ENCODE results near the gene CA10. TPM values are rescaled to one million over a fixed set of nuclear protein-coding genes. Genes with fewer than 3 reads are reported as not detected.

CA10 gene
- total RNA-seq, 1 donor from 2014 or later, result 10.4 TPM

GRCh38 chr17:51627779-51628178 lies 530.7 kb downstream of the CA10 start:
- no peak overlapping the region for H3K27ac ChIP-seq (ENCODE audit: low read depth, low read length)

GRCh38 chr17:51618476-51618875 lies 540.0 kb downstream of the CA10 start:
- H3K4me1 ChIP-seq (ENCODE audit: control insufficient read depth in 3 of 3, insufficient read depth in 3 of 3, low read length in 3 of 3), result peaks cover 0 to 6% (median 2%) of the 10 kb centered on the region in 3 donors
- no peak overlapping the region for H3K9ac ChIP-seq (ENCODE audit: low read depth in 1 of 3, low read length in 3 of 3)
- H3K9me3 ChIP-seq (ENCODE audit: control insufficient read depth in 3 of 3, low read length in 3 of 3), result no peaks in the 10 kb centered on the region
- no peak overlapping the region for H3K4me3 ChIP-seq (ENCODE audit: low read length in 3 of 3)
- no peaks in the 10 kb centered on the region for H3K36me3 ChIP-seq (ENCODE audit: control insufficient read depth in 3 of 3, insufficient read depth in 3 of 3, low read length in 3 of 3)
- H3K27me3 ChIP-seq (ENCODE audit: control insufficient read depth in 3 of 3, insufficient read depth in 3 of 3, low read length in 3 of 3), result no peaks in the 10 kb centered on the region
- H3K27ac ChIP-seq (ENCODE audit: low read depth, low read length), result no peak overlapping the region

More at GRCh38 chr17:51627779-51628178, 530.7 kb downstream of the CA10 start:
- Histone ChIP-seq H3K4me1 (ENCODE audit: control insufficient read depth in 3 of 3, insufficient read depth in 3 of 3, low read length in 3 of 3) (peaks cover 11 to 27% (median 12%) of the 10 kb centered on the region in 3 donors), H3K4me3 (ENCODE audit: low read length in 3 of 3) (no peak overlapping the region), H3K9ac (ENCODE audit: low read depth in 1 of 3, low read length in 3 of 3) (no peak overlapping the region), H3K9me3 (ENCODE audit: control insufficient read depth in 3 of 3, low read length in 3 of 3) (no peaks in the 10 kb centered on the region), H3K27me3 (ENCODE audit: control insufficient read depth in 3 of 3, insufficient read depth in 3 of 3, low read length in 3 of 3) (no peaks in the 10 kb centered on the region), H3K36me3 (ENCODE audit: control insufficient read depth in 3 of 3, insufficient read depth in 3 of 3, low read length in 3 of 3) (no peaks in the 10 kb centered on the region)

GRCh38 chr17:51617986-51618385 lies 540.5 kb downstream of the CA10 start:
- no peak overlapping the region for H3K9ac ChIP-seq (ENCODE audit: low read depth in 1 of 3, low read length in 3 of 3)
- H3K36me3 ChIP-seq (ENCODE audit: control insufficient read depth in 3 of 3, insufficient read depth in 3 of 3, low read length in 3 of 3), result no peaks in the 10 kb centered on the region
- H3K4me3 ChIP-seq (ENCODE audit: low read length in 3 of 3), result no peak overlapping the region
- no peaks in the 10 kb centered on the region for H3K9me3 ChIP-seq (ENCODE audit: control insufficient read depth in 3 of 3, low read length in 3 of 3)
- peaks cover 0 to 6% (median 2%) of the 10 kb centered on the region in 3 donors for H3K4me1 ChIP-seq (ENCODE audit: control insufficient read depth in 3 of 3, insufficient read depth in 3 of 3, low read length in 3 of 3)
- no peaks in the 10 kb centered on the region for H3K27me3 ChIP-seq (ENCODE audit: control insufficient read depth in 3 of 3, insufficient read depth in 3 of 3, low read length in 3 of 3)
- H3K27ac ChIP-seq (ENCODE audit: low read depth, low read length), result no peak overlapping the region

- Histone ChIP-seq H3K27ac (ENCODE audit: low read depth, low read length) (no peak overlapping the region), H3K4me1 (ENCODE audit: control insufficient read depth in 3 of 3, insufficient read depth in 3 of 3, low read length in 3 of 3) (peaks cover 0 to 6% (median 4%) of the 10 kb centered on the region in 3 donors), H3K27me3 (ENCODE audit: control insufficient read depth in 3 of 3, insufficient read depth in 3 of 3, low read length in 3 of 3) (no peaks in the 10 kb centered on the region), H3K4me3 (ENCODE audit: low read length in 3 of 3) (no peak overlapping the region), H3K9me3 (ENCODE audit: control insufficient read depth in 3 of 3, low read length in 3 of 3) (no peaks in the 10 kb centered on the region), H3K9ac (ENCODE audit: low read depth in 1 of 3, low read length in 3 of 3) (no peak overlapping the region), H3K36me3 (ENCODE audit: control insufficient read depth in 3 of 3, insufficient read depth in 3 of 3, low read length in 3 of 3) (no peaks in the 10 kb centered on the region)
These were observed 545.3 kb downstream of the CA10 start for GRCh38 chr17:51613255-51613654.

- Histone ChIP-seq H3K9me3 (ENCODE audit: control insufficient read depth in 3 of 3, low read length in 3 of 3) (no peaks in the 10 kb centered on the region), H3K4me1 (ENCODE audit: control insufficient read depth in 3 of 3, insufficient read depth in 3 of 3, low read length in 3 of 3) (peaks cover 0 to 4% (median 2%) of the 10 kb centered on the region in 3 donors), H3K27ac (ENCODE audit: low read depth, low read length) (no peak overlapping the region), H3K27me3 (ENCODE audit: control insufficient read depth in 3 of 3, insufficient read depth in 3 of 3, low read length in 3 of 3) (no peaks in the 10 kb centered on the region), H3K4me3 (ENCODE audit: low read length in 3 of 3) (no peak overlapping the region), H3K36me3 (ENCODE audit: control insufficient read depth in 3 of 3, insufficient read depth in 3 of 3, low read length in 3 of 3) (no peaks in the 10 kb centered on the region), H3K9ac (ENCODE audit: low read depth in 1 of 3, low read length in 3 of 3) (no peak overlapping the region)
These were observed 545.8 kb downstream of the CA10 start for GRCh38 chr17:51612692-51613091.

GRCh38 chr17:51611585-51611984 lies 546.9 kb downstream of the CA10 start:
- Histone ChIP-seq H3K27ac (ENCODE audit: low read depth, low read length) (no peak overlapping the region), H3K9ac (ENCODE audit: low read depth in 1 of 3, low read length in 3 of 3) (no peak overlapping the region), H3K4me1 (ENCODE audit: control insufficient read depth in 3 of 3, insufficient read depth in 3 of 3, low read length in 3 of 3) (peaks cover 0 to 2% (median 0%) of the 10 kb centered on the region in 3 donors), H3K9me3 (ENCODE audit: control insufficient read depth in 3 of 3, low read length in 3 of 3) (no peaks in the 10 kb centered on the region), H3K36me3 (ENCODE audit: control insufficient read depth in 3 of 3, insufficient read depth in 3 of 3, low read length in 3 of 3) (no peaks in the 10 kb centered on the region), H3K4me3 (ENCODE audit: low read length in 3 of 3) (no peak overlapping the region), H3K27me3 (ENCODE audit: control insufficient read depth in 3 of 3, insufficient read depth in 3 of 3, low read length in 3 of 3) (no peaks in the 10 kb centered on the region)

GRCh38 chr17:51610834-51611233 lies 547.7 kb downstream of the CA10 start:
- no peak overlapping the region for H3K9ac ChIP-seq (ENCODE audit: low read depth in 1 of 3, low read length in 3 of 3)
- H3K4me3 ChIP-seq (ENCODE audit: low read length in 3 of 3), result no peak overlapping the region
- no peak overlapping the region for H3K27ac ChIP-seq (ENCODE audit: low read depth, low read length)
- H3K4me1 ChIP-seq (ENCODE audit: control insufficient read depth in 3 of 3, insufficient read depth in 3 of 3, low read length in 3 of 3), result peaks cover 0 to 2% (median 0%) of the 10 kb centered on the region in 3 donors
- H3K9me3 ChIP-seq (ENCODE audit: control insufficient read depth in 3 of 3, low read length in 3 of 3), result no peaks in the 10 kb centered on the region
- no peaks in the 10 kb centered on the region for H3K27me3 ChIP-seq (ENCODE audit: control insufficient read depth in 3 of 3, insufficient read depth in 3 of 3, low read length in 3 of 3)
- H3K36me3 ChIP-seq (ENCODE audit: control insufficient read depth in 3 of 3, insufficient read depth in 3 of 3, low read length in 3 of 3), result no peaks in the 10 kb centered on the region

GRCh38 chr17:51610155-51610554 lies 548.4 kb downstream of the CA10 start:
- no peaks in the 10 kb centered on the region for H3K36me3 ChIP-seq (ENCODE audit: control insufficient read depth in 3 of 3, insufficient read depth in 3 of 3, low read length in 3 of 3)
- no peak overlapping the region for H3K4me3 ChIP-seq (ENCODE audit: low read length in 3 of 3)
- no peaks in the 10 kb centered on the region for H3K9me3 ChIP-seq (ENCODE audit: control insufficient read depth in 3 of 3, low read length in 3 of 3)
- peaks cover 0 to 2% (median 0%) of the 10 kb centered on the region in 3 donors for H3K4me1 ChIP-seq (ENCODE audit: control insufficient read depth in 3 of 3, insufficient read depth in 3 of 3, low read length in 3 of 3)
- H3K27me3 ChIP-seq (ENCODE audit: control insufficient read depth in 3 of 3, insufficient read depth in 3 of 3, low read length in 3 of 3), result no peaks in the 10 kb centered on the region
- no peak overlapping the region for H3K9ac ChIP-seq (ENCODE audit: low read depth in 1 of 3, low read length in 3 of 3)
- H3K27ac ChIP-seq (ENCODE audit: low read depth, low read length), result no peak overlapping the region

- Histone ChIP-seq H3K27ac (ENCODE audit: low read depth, low read length) (no peak overlapping the region), H3K9me3 (ENCODE audit: control insufficient read depth in 3 of 3, low read length in 3 of 3) (no peaks in the 10 kb centered on the region), H3K4me3 (ENCODE audit: low read length in 3 of 3) (no peak overlapping the region), H3K9ac (ENCODE audit: low read depth in 1 of 3, low read length in 3 of 3) (no peak overlapping the region), H3K27me3 (ENCODE audit: control insufficient read depth in 3 of 3, insufficient read depth in 3 of 3, low read length in 3 of 3) (no peaks in the 10 kb centered on the region), H3K4me1 (ENCODE audit: control insufficient read depth in 3 of 3, insufficient read depth in 3 of 3, low read length in 3 of 3) (peaks cover 0 to 2% (median 0%) of the 10 kb centered on the region in 3 donors), H3K36me3 (ENCODE audit: control insufficient read depth in 3 of 3, insufficient read depth in 3 of 3, low read length in 3 of 3) (no peaks in the 10 kb centered on the region)
These were observed 550.1 kb downstream of the CA10 start for GRCh38 chr17:51608251-51608933.

GRCh38 chr17:51607512-51607911 lies 551.0 kb downstream of the CA10 start:
- no peak overlapping the region for H3K27ac ChIP-seq (ENCODE audit: low read depth, low read length)
- H3K9me3 ChIP-seq (ENCODE audit: control insufficient read depth in 3 of 3, low read length in 3 of 3), result no peaks in the 10 kb centered on the region
- H3K4me3 ChIP-seq (ENCODE audit: low read length in 3 of 3), result no peak overlapping the region
- H3K27me3 ChIP-seq (ENCODE audit: control insufficient read depth in 3 of 3, insufficient read depth in 3 of 3, low read length in 3 of 3), result no peaks in the 10 kb centered on the region
- peaks cover 0 to 2% (median 0%) of the 10 kb centered on the region in 3 donors for H3K4me1 ChIP-seq (ENCODE audit: control insufficient read depth in 3 of 3, insufficient read depth in 3 of 3, low read length in 3 of 3)
- H3K36me3 ChIP-seq (ENCODE audit: control insufficient read depth in 3 of 3, insufficient read depth in 3 of 3, low read length in 3 of 3), result no peaks in the 10 kb centered on the region
- no peak overlapping the region for H3K9ac ChIP-seq (ENCODE audit: low read depth in 1 of 3, low read length in 3 of 3)
